Measurements from ENCODE around the gene CRYBG1.

The CRYBG1 gene

GRCh38 chr6:106525882-106526275 is 165.4 kb downstream of the CRYBG1 start:
- peaks cover 46% of the 10 kb centered on the region for H3K4me1 ChIP-seq (ENCODE audit: insufficient read depth, low read length, poor library complexity, severe bottlenecking)

DNA sequence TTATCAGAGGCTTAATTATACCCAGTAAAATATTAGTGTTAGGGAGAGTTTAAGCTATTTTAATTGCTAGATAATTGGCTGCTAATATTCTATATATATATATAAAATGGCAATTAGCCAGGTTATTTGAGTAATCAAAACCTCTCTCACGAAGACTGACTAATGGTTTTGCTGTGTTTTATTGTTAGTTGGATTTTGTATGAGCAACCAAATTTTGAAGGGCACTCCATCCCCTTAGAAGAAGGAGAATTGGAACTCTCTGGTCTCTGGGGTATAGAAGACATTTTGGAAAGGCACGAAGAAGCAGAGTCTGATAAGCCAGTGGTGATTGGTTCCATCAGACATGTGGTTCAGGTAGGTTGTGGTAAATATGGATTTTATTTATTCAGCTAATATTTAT is 166.6 kb downstream of the CRYBG1 start:
- H4K20me1 ChIP-seq (ENCODE audit: insufficient read depth, low read length, poor library complexity, severe bottlenecking), result peaks cover 9% of the 10 kb centered on the region
- H2AFZ ChIP-seq (ENCODE audit: low read length), result no peak overlapping the region
- peaks cover 19% of the 10 kb centered on the region for H3K79me2 ChIP-seq (ENCODE audit: insufficient read depth, low read length)
- H3F3A ChIP-seq (ENCODE audit: low read depth), result no peaks in the 10 kb centered on the region
- TF ChIP-seq EZH2phosphoT487 (IDR thresholded peaks at IDR 0.05; ENCODE audit: borderline replicate concordance), result no peak
- TF ChIP-seq CTCF (conservative IDR thresholded peaks at IDR 0.05; ENCODE audit: low read length), result no peak
- H3K27me3 ChIP-seq (ENCODE audit: insufficient read depth, low read length, poor library complexity, severe bottlenecking), result no peaks in the 10 kb centered on the region
- H3K9me3 ChIP-seq (ENCODE audit: insufficient read depth, low read depth, low read length), result no peaks in the 10 kb centered on the region
- no peak overlapping the region for H3K4me2 ChIP-seq (ENCODE audit: low read depth, low read length, poor library complexity, severe bottlenecking)
- no peak overlapping the region for H3K4me3 ChIP-seq (ENCODE audit: low read length, poor library complexity, severe bottlenecking)
- peaks cover 35% of the 10 kb centered on the region for H3K4me1 ChIP-seq (ENCODE audit: insufficient read depth, low read length, poor library complexity, severe bottlenecking)
- H3K9ac ChIP-seq (ENCODE audit: low read depth, low read length, poor library complexity, severe bottlenecking), result no peak overlapping the region
- H3K36me3 ChIP-seq (ENCODE audit: insufficient read depth, low read length), result peaks cover 30% of the 10 kb centered on the region
- no peaks in the 10 kb centered on the region for H3K9me2 ChIP-seq (replicated peaks; ENCODE audit: low read depth, low read length)

More at GRCh38 chr6:106525882-106526275, 165.4 kb downstream of the CRYBG1 start:
- peak overlapping the region; percentile 71 for H3K4me3 ChIP-seq (ENCODE audit: low read length, poor library complexity, severe bottlenecking)
- H3K9me3 ChIP-seq (ENCODE audit: insufficient read depth, low read depth, low read length), result no peaks in the 10 kb centered on the region
- H3K4me2 ChIP-seq (ENCODE audit: low read depth, low read length, poor library complexity, severe bottlenecking), result peak overlapping the region; percentile 92
- peaks cover 30% of the 10 kb centered on the region for H3K79me2 ChIP-seq (ENCODE audit: insufficient read depth, low read length)
- H3K9ac ChIP-seq (ENCODE audit: low read depth, low read length, poor library complexity, severe bottlenecking), result no peak overlapping the region
- TF ChIP-seq EZH2phosphoT487 (IDR thresholded peaks at IDR 0.05; ENCODE audit: borderline replicate concordance) (no peak), CTCF (conservative IDR thresholded peaks at IDR 0.05; ENCODE audit: low read length) (no peak)
- H3K27me3 ChIP-seq (ENCODE audit: insufficient read depth, low read length, poor library complexity, severe bottlenecking), result no peaks in the 10 kb centered on the region
- H3K36me3 ChIP-seq (ENCODE audit: insufficient read depth, low read length), result peaks cover 30% of the 10 kb centered on the region
- H4K20me1 ChIP-seq (ENCODE audit: insufficient read depth, low read length, poor library complexity, severe bottlenecking), result peaks cover 9% of the 10 kb centered on the region
- H2AFZ ChIP-seq (ENCODE audit: low read length), result no peak overlapping the region
- H3K9me2 ChIP-seq (replicated peaks; ENCODE audit: low read depth, low read length), result no peaks in the 10 kb centered on the region
- 0 out of 2 replicates have a peak, but pooled peaks cover under 1% of the 10 kb centered on the region for H3F3A ChIP-seq (ENCODE audit: low read depth)

- Histone ChIP-seq H3K79me2 (ENCODE audit: insufficient read depth, low read length) (peaks cover 10% of the 10 kb centered on the region), H2AFZ (ENCODE audit: low read length) (no peak overlapping the region), H4K20me1 (ENCODE audit: insufficient read depth, low read length, poor library complexity, severe bottlenecking) (peaks cover 9% of the 10 kb centered on the region)
Measured at GRCh38 chr6:106527979-106528378, 167.5 kb downstream of the CRYBG1 start.

More at GRCh38 chr6:106527979-106528378, 167.5 kb downstream of the CRYBG1 start:
- no peak overlapping the region for H3K4me3 ChIP-seq (ENCODE audit: low read length, poor library complexity, severe bottlenecking)
- TF ChIP-seq EZH2phosphoT487 (IDR thresholded peaks at IDR 0.05; ENCODE audit: borderline replicate concordance) (no peak), CTCF (conservative IDR thresholded peaks at IDR 0.05; ENCODE audit: low read length) (no peak)
- H3K36me3 ChIP-seq (ENCODE audit: insufficient read depth, low read length), result peaks cover 30% of the 10 kb centered on the region
- peaks cover 35% of the 10 kb centered on the region for H3K4me1 ChIP-seq (ENCODE audit: insufficient read depth, low read length, poor library complexity, severe bottlenecking)
- no peak overlapping the region for H3K4me2 ChIP-seq (ENCODE audit: low read depth, low read length, poor library complexity, severe bottlenecking)
- no peaks in the 10 kb centered on the region for H3F3A ChIP-seq (ENCODE audit: low read depth)
- no peaks in the 10 kb centered on the region for H3K9me2 ChIP-seq (replicated peaks; ENCODE audit: low read depth, low read length)
- H3K9me3 ChIP-seq (ENCODE audit: insufficient read depth, low read depth, low read length), result no peaks in the 10 kb centered on the region
- H3K27me3 ChIP-seq (ENCODE audit: insufficient read depth, low read length, poor library complexity, severe bottlenecking), result no peaks in the 10 kb centered on the region
- H3K9ac ChIP-seq (ENCODE audit: low read depth, low read length, poor library complexity, severe bottlenecking), result no peak overlapping the region

Measured in Loucy (cell line).